Upper lobe of left lung (tissue), 4 donors: ENCODE data around the gene DNASE1L1.

Experiments used
- EP300 ChIP-seq, 4 donors: sonication (generic); formaldehyde crosslinking; IDR thresholded peaks; one replicate each; pipeline ENCODE4 v1.5.1; 2017; ENCODE audit warnings: antibody characterized with exemption in 4 of 4, control low read depth in 2 of 4
- TF ChIP-seq, protein P1 (sequence below), 6 experiments: fragments of 450-650 bp in 4 of 6; fragments of 200-600 bp in 2 of 6; sonication (generic) in 2 of 6; IDR thresholded peaks; one replicate each; pipeline ENCODE4 v1.5.1; 2016 to 2019; ENCODE audit warnings: antibody characterized with exemption in 6 of 6

DNA sequence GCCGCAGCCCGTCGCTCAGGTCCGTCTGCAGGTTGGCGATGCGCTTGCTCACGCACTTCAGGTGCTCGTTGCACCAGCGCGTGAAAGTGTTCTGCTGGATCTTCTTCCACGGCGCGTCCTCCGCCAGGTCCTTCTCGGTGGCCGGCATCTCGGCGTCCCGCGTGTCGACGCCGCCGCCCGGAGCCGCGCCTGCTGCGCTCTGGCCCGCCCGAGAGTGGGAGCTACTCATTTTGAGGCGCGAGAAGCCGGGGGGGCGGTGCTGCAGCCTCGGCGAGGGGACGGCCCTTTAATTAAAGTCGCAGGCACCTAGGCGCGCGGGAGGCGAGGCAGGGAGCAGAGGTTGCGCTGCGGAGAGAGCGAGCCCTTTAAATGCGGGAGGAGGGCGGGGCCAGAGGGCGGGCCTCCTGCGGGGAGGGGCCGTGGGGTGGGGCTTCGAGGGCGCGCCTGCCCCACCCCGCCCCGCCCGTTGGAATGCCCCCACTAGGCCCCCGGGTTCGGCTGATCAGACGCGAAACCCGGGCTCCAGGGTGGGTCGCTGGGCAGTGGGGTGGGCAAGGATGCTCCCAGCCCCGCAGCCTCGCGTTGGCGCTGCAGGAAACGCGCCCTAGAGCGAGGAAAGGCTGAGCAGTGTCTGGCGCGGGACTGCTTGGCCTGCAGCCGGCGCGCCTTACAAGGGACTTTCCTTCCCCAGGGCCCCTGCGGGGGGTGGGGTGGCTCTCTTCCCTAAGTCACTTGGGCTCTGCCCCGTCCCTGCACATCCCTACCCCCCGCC is 37.9 kb downstream of the DNASE1L1 start:
- TF ChIP-seq, protein P1, sequence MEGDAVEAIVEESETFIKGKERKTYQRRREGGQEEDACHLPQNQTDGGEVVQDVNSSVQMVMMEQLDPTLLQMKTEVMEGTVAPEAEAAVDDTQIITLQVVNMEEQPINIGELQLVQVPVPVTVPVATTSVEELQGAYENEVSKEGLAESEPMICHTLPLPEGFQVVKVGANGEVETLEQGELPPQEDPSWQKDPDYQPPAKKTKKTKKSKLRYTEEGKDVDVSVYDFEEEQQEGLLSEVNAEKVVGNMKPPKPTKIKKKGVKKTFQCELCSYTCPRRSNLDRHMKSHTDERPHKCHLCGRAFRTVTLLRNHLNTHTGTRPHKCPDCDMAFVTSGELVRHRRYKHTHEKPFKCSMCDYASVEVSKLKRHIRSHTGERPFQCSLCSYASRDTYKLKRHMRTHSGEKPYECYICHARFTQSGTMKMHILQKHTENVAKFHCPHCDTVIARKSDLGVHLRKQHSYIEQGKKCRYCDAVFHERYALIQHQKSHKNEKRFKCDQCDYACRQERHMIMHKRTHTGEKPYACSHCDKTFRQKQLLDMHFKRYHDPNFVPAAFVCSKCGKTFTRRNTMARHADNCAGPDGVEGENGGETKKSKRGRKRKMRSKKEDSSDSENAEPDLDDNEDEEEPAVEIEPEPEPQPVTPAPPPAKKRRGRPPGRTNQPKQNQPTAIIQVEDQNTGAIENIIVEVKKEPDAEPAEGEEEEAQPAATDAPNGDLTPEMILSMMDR (IDR thresholded peaks at IDR 0.05) = peak in 1 of 6 experiments; percentile 25
- TF ChIP-seq EP300 (IDR thresholded peaks at IDR 0.05) = no peak
